CD4-positive, alpha-beta T cell (primary cell): ENCODE results near the gene B4GALT5. TPM values are rescaled to one million over a fixed set of nuclear protein-coding genes. Genes with fewer than 3 reads are reported as not detected.

Experiments used
- ATAC-seq: fragments of 200-7000 bp; cut with Tn5 transposase; one replicate; pipeline ENCODE4 v1.10.0; 2022; ENCODE audit warnings: mild to moderate bottlenecking; ENCODE audit not compliant: poor library complexity
- CTCF ChIA-PET: fragments of 350-600 bp; sonication (Branson Sonifier 250); formaldehyde crosslinking; loops from one replicate; lab custom pipeline; 2021; ENCODE audit warnings: antibody characterized with exemption, inconsistent platforms; lab: Charles Lee
- POLR2A ChIA-PET: fragments of 350-600 bp; sonication (Branson Sonifier 250); formaldehyde crosslinking; loops from one replicate; lab custom pipeline; 2021; ENCODE audit warnings: antibody characterized with exemption, inconsistent platforms; lab: Charles Lee
- DNase-seq, 14 experiments: peaks; one replicate each; pipeline ENCODE4 v3.0.0-alpha.2; 2013 to 2020; ENCODE audit warnings: mixed read lengths in 2 of 14
- H3K27ac ChIP-seq, 2 donors: one replicate each; pipeline versions ENCODE4 v1.5.1 to v1.7.0; 2013; ENCODE audit warnings: low read length in 2 of 2, low read depth in 1 of 2, mild to moderate bottlenecking in 1 of 2
- H3K27me3 ChIP-seq, 2 experiments: 1 replicate in 1 of 2; 2 replicates in 1 of 2; pipeline versions ENCODE4 v1.6.1 to v1.7.0; 2013; ENCODE audit warnings: low read length in 2 of 2, control low read depth in 1 of 2, mild to moderate bottlenecking in 1 of 2, moderate library complexity in 1 of 2; ENCODE audit not compliant: insufficient read depth in 2 of 2, control insufficient read depth in 1 of 2
- H3K36me3 ChIP-seq: one replicate; pipeline ENCODE4 v1.6.1; 2013; ENCODE audit warnings: low read length, control low read depth; ENCODE audit not compliant: insufficient read depth
- H3K4me1 ChIP-seq: one replicate; pipeline ENCODE4 v1.6.1; 2013; ENCODE audit warnings: low read length, control low read depth; ENCODE audit not compliant: insufficient read depth
- H3K4me3 ChIP-seq: one replicate; pipeline ENCODE4 v1.5.1; 2013; ENCODE audit warnings: mild to moderate bottlenecking, low read length, moderate library complexity
- H3K9me3 ChIP-seq, 2 experiments: 1 replicate in 1 of 2; 2 replicates in 1 of 2; pipeline versions ENCODE4 v1.6.1 to v1.7.0; 2013; ENCODE audit warnings: low read length in 2 of 2, mild to moderate bottlenecking in 2 of 2, control low read depth in 1 of 2, moderate library complexity in 1 of 2; ENCODE audit not compliant: control insufficient read depth in 1 of 2, insufficient read depth in 1 of 2
- H3K27ac Mint-ChIP-seq: one replicate; pipeline ENCODE4 v1.8.0; 2020; ENCODE audit warnings: mixed read lengths
- H3K27me3 Mint-ChIP-seq: one replicate; pipeline ENCODE4 v1.8.0; 2021; ENCODE audit warnings: mixed read lengths
- H3K36me3 Mint-ChIP-seq: one replicate; pipeline ENCODE4 v1.8.0; 2021; ENCODE audit warnings: low read depth, mixed read lengths
- H3K4me1 Mint-ChIP-seq: one replicate; pipeline ENCODE4 v1.8.0; 2021; ENCODE audit warnings: low read depth, mixed read lengths
- H3K4me3 Mint-ChIP-seq: one replicate; pipeline ENCODE4 v1.8.0; 2020; ENCODE audit warnings: mild to moderate bottlenecking, mixed read lengths
- H3K9me3 Mint-ChIP-seq: one replicate; pipeline ENCODE4 v1.8.0; 2020; ENCODE audit warnings: mixed read lengths
- CTCF ChIP-seq: fragments of 200-600 bp; IDR thresholded peaks from one replicate; pipeline ENCODE4 v1.8.0; 2022; ENCODE audit warnings: antibody characterized with exemption, mild to moderate bottlenecking
- intact Hi-C, 2 experiments: fragments of 100-400 bp; cut with DNase I in 1 of 2; cut with micrococcal nuclease in 1 of 2; formaldehyde crosslinking; loops; one replicate each; pipeline versions ENCODE4 v1.15.1 to v1.9.0; 2023 to 2025; cut with DNase I, micrococcal nuclease
- total RNA-seq, 174 experiments: library from RNA in 2 of 174; stranded (reverse) in 2 of 174; gene quantifications; one replicate each; pipeline ENCODE4 v1.2.3 and lab custom pipeline; 2021 to 2026

B4GALT5 gene
- total RNA-seq, 2 experiments from 2014 or later = 3.1 to 3.2 TPM

- intact Hi-C loops = no loop called here
- ChIA-PET POLR2A (no interaction called here), CTCF (no interaction called here)
- H3K27ac ChIP-seq = no peak overlapping the region
- Mint-ChIP-seq H3K4me1 (peaks cover 23% of the 10 kb centered on the region), H3K27ac (no peak overlapping the region), H3K36me3 (no peaks in the 10 kb centered on the region), H3K27me3 (no peaks in the 10 kb centered on the region), H3K4me3 (no peak overlapping the region), H3K9me3 (no peaks in the 10 kb centered on the region)
- no peak overlapping the region for H3K4me3 ChIP-seq
- no peak for TF ChIP-seq CTCF
- no peak for ATAC-seq
- peaks cover 20% of the 10 kb centered on the region for H3K4me1 ChIP-seq
- H3K36me3 ChIP-seq = no peaks in the 10 kb centered on the region
- H3K27me3 ChIP-seq = no peaks in the 10 kb centered on the region
- no peak for DNase-seq
- H3K9me3 ChIP-seq = no peaks in the 10 kb centered on the region
Measured at GRCh38 chr20:49682278-49682677, 31.4 kb downstream of the B4GALT5 start.

GRCh38 chr20:49681850-49682216 lies 31.8 kb downstream of the B4GALT5 start:
- intact Hi-C loops = no loop called here
- Mint-ChIP-seq H3K9me3 (no peaks in the 10 kb centered on the region), H3K27me3 (no peaks in the 10 kb centered on the region), H3K4me3 (no peak overlapping the region), H3K36me3 (no peaks in the 10 kb centered on the region), H3K4me1 (peaks cover 28% of the 10 kb centered on the region), H3K27ac (no peak overlapping the region)
- Histone ChIP-seq H3K27ac (no peak overlapping the region), H3K4me3 (no peak overlapping the region), H3K27me3 (no peaks in the 10 kb centered on the region), H3K9me3 (no peaks in the 10 kb centered on the region), H3K4me1 (peaks cover 24% of the 10 kb centered on the region), H3K36me3 (no peaks in the 10 kb centered on the region)
- POLR2A ChIA-PET = no interaction called here
- ATAC-seq (no peak), DNase-seq (no peak)
- CTCF ChIA-PET = no interaction called here
- TF ChIP-seq CTCF = no peak

- H3K4me3 ChIP-seq = no peak overlapping the region
Measured at GRCh38 chr20:49680484-49680883, 33.2 kb downstream of the B4GALT5 start.

More at GRCh38 chr20:49680484-49680883, 33.2 kb downstream of the B4GALT5 start:
- Histone ChIP-seq H3K4me1 (peaks cover 31% of the 10 kb centered on the region), H3K27me3 (no peaks in the 10 kb centered on the region), H3K9me3 (no peaks in the 10 kb centered on the region), H3K27ac (no peak overlapping the region), H3K36me3 (no peaks in the 10 kb centered on the region)
- Mint-ChIP-seq H3K36me3 (no peaks in the 10 kb centered on the region), H3K4me3 (no peak overlapping the region), H3K27ac (no peak overlapping the region), H3K4me1 (peaks cover 40% of the 10 kb centered on the region), H3K27me3 (no peaks in the 10 kb centered on the region), H3K9me3 (no peaks in the 10 kb centered on the region)
- TF ChIP-seq CTCF = no peak
- ChIA-PET CTCF (interaction anchor here (0.7 kb wide), 1 partner anchor 13 kb away, joined by 3 read pairs; no protein-coding TSS in a partner anchor), POLR2A (interaction anchor here (0.7 to 1.0 kb wide), 2 partner anchors 8 to 316 kb away, joined by 3 to 4 read pairs; no protein-coding TSS in a partner anchor)
- no peak for ATAC-seq
- intact Hi-C loops = no loop called here
- DNase-seq = no peak
